ENCODE data around the gene FMN1. TPM values are rescaled to one million over a fixed set of nuclear protein-coding genes. Genes with fewer than 3 reads are reported as not detected.

FMN1 gene
- total RNA-seq, 1 experiment from 2014 or later = 1.2 TPM

DNA sequence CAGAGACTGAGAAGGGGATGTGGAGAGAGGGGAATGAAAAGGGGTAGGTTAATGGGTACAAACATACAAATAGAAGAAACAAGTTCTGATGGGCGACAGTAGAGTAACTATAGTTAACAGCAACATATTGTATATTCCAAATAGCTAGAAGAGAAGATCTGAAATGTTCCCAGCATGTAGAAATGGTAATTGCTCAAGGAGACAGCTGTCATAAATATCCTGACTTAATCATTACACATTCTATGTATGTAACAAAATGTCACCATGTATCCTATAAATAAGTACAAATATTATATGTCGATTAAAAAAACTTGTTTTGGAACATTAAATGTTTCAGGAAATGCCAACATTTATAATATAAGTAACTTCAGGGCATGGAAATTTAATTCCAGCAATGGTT, 23.3 kb downstream of the FMN1 start:
- POLR2A ChIA-PET = no interaction called here
- Mint-ChIP-seq H3K27ac (ENCODE audit: low read depth, unreplicated experiment) (no peak overlapping the region), H3K36me3 (ENCODE audit: insufficient read depth, unreplicated experiment) (no peaks in the 10 kb centered on the region), H3K27me3 (ENCODE audit: insufficient read depth, unreplicated experiment) (no peaks in the 10 kb centered on the region), H3K4me3 (ENCODE audit: unreplicated experiment) (no peak overlapping the region), H3K4me1 (ENCODE audit: insufficient read depth, unreplicated experiment) (no peaks in the 10 kb centered on the region), H3K9me3 (ENCODE audit: unreplicated experiment) (no peaks in the 10 kb centered on the region)
- TF ChIP-seq, protein P1, sequence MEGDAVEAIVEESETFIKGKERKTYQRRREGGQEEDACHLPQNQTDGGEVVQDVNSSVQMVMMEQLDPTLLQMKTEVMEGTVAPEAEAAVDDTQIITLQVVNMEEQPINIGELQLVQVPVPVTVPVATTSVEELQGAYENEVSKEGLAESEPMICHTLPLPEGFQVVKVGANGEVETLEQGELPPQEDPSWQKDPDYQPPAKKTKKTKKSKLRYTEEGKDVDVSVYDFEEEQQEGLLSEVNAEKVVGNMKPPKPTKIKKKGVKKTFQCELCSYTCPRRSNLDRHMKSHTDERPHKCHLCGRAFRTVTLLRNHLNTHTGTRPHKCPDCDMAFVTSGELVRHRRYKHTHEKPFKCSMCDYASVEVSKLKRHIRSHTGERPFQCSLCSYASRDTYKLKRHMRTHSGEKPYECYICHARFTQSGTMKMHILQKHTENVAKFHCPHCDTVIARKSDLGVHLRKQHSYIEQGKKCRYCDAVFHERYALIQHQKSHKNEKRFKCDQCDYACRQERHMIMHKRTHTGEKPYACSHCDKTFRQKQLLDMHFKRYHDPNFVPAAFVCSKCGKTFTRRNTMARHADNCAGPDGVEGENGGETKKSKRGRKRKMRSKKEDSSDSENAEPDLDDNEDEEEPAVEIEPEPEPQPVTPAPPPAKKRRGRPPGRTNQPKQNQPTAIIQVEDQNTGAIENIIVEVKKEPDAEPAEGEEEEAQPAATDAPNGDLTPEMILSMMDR (IDR thresholded peaks at IDR 0.05; ENCODE audit: unreplicated experiment) = no peak
- no TSS peak for BruUV-seq (replicated peaks)
- intact Hi-C loops (cut with micrococcal nuclease) = no loop called here
- DNase-seq (ENCODE audit: unreplicated experiment) = no peak
- CTCF ChIA-PET = interaction anchor here (1.1 kb wide), 1 partner anchor 61 kb away, joined by 3 read pairs; no protein-coding TSS in a partner anchor

DNA sequence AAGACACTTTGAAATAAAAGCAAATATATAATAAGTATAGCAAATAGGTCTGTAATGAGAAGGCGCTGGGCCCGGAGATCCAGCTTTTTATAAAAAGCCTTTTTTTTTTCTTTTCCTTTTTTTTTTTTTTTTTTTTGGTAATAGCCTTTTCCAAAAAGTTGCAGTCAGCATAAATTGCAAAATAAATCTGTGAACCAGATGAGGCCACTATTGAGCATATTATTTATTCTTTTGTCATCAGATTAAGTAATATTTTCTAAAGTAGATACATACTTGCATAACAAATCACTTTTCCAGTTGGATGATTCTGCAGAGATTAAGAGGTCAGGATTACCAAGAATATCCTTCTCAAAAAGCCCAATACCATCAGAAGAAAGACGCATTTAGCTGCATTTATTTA, 24.9 kb downstream of the FMN1 start:
- H3K27ac Mint-ChIP-seq (ENCODE audit: low read depth, unreplicated experiment) = no peak overlapping the region
- CTCF ChIA-PET = interaction anchor here (0.7 kb wide), 1 partner anchor 18 kb away, joined by 4 read pairs; no protein-coding TSS in a partner anchor
- no peaks in the 10 kb centered on the region for H3K27me3 Mint-ChIP-seq (ENCODE audit: insufficient read depth, unreplicated experiment)
- no peak overlapping the region for H3K4me3 Mint-ChIP-seq (ENCODE audit: unreplicated experiment)
- H3K9me3 Mint-ChIP-seq (ENCODE audit: unreplicated experiment) = no peaks in the 10 kb centered on the region
- H3K36me3 Mint-ChIP-seq (ENCODE audit: insufficient read depth, unreplicated experiment) = no peaks in the 10 kb centered on the region
- H3K4me1 Mint-ChIP-seq (ENCODE audit: insufficient read depth, unreplicated experiment) = no peaks in the 10 kb centered on the region
- intact Hi-C loops (cut with micrococcal nuclease) = no loop called here
- TF ChIP-seq, protein P1 (IDR thresholded peaks at IDR 0.05; ENCODE audit: unreplicated experiment) = no peak
- BruUV-seq (replicated peaks) = no TSS peak
- POLR2A ChIA-PET = no interaction called here
- no peak for DNase-seq (ENCODE audit: unreplicated experiment)

DNA sequence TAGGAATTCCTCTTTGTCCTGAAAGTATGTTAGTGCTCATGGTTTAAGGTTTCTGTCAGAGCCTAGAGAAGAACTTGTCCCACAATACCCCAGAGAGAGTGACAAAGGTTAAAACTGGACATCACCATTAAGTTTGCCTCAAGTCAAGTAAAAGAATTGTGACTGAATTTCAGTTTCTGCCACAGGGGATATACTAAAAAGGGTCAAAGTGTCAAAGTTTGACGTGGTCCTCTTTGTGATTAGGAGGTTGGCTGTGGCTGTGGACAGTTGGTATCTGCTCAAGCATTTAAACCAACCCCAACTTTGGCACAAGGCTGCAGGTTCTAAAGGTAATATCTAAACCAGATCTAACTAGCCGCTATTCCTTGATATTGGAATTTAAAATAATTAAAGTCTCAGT, 26.1 kb downstream of the FMN1 start:
- H3K27me3 Mint-ChIP-seq (ENCODE audit: insufficient read depth, unreplicated experiment) = no peaks in the 10 kb centered on the region
- no peaks in the 10 kb centered on the region for H3K9me3 Mint-ChIP-seq (ENCODE audit: unreplicated experiment)
- no peak overlapping the region for H3K27ac Mint-ChIP-seq (ENCODE audit: low read depth, unreplicated experiment)
- no TSS peak for BruUV-seq (replicated peaks)
- DNase-seq (ENCODE audit: unreplicated experiment) = no peak
- POLR2A ChIA-PET = interaction anchor here (0.6 to 0.8 kb wide), 2 partner anchors 13 kb away, joined by 3 read pairs; no protein-coding TSS in a partner anchor
- H3K4me1 Mint-ChIP-seq (ENCODE audit: insufficient read depth, unreplicated experiment) = no peaks in the 10 kb centered on the region
- intact Hi-C loops (cut with micrococcal nuclease) = no loop called here
- H3K4me3 Mint-ChIP-seq (ENCODE audit: unreplicated experiment) = no peak overlapping the region
- TF ChIP-seq, protein P1 (IDR thresholded peaks at IDR 0.05; ENCODE audit: unreplicated experiment) = no peak
- CTCF ChIA-PET = interaction anchor here (0.6 kb wide), 1 partner anchor 291 kb away, joined by 3 read pairs; no protein-coding TSS in a partner anchor
- no peaks in the 10 kb centered on the region for H3K36me3 Mint-ChIP-seq (ENCODE audit: insufficient read depth, unreplicated experiment)

DNA sequence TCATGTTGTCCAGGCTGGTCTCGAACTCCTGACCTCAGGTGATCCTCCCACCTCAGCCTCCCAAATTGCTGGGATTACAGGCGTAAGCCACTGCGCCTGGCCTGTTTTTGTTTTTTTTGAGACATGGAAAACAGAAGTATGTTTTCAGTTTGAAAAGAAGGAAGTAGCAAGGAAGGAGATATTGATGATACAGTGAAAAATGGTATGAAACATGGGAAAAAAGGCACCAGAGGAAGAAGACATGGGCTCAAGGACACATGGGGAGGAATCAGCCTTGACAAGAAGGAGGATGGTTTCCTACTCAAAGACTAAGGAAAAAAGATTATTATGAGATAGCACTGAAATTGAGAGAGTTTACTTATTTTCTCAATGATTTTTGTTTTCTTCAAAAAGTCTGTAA, 30.7 kb downstream of the FMN1 start:
- TF ChIP-seq, protein P1 (IDR thresholded peaks at IDR 0.05; ENCODE audit: unreplicated experiment) = no peak
- Mint-ChIP-seq H3K27me3 (ENCODE audit: insufficient read depth, unreplicated experiment) (no peaks in the 10 kb centered on the region), H3K36me3 (ENCODE audit: insufficient read depth, unreplicated experiment) (no peaks in the 10 kb centered on the region), H3K27ac (ENCODE audit: low read depth, unreplicated experiment) (no peak overlapping the region), H3K9me3 (ENCODE audit: unreplicated experiment) (no peaks in the 10 kb centered on the region), H3K4me1 (ENCODE audit: insufficient read depth, unreplicated experiment) (no peaks in the 10 kb centered on the region), H3K4me3 (ENCODE audit: unreplicated experiment) (no peak overlapping the region)
- intact Hi-C loops (cut with micrococcal nuclease) = no loop called here
- BruUV-seq (replicated peaks) = no TSS peak
- CTCF ChIA-PET = no interaction called here
- POLR2A ChIA-PET = no interaction called here
- DNase-seq (ENCODE audit: unreplicated experiment) = no peak

Measured in MCF 10A (cell line).